CD4-positive, alpha-beta T cell treated with Interleukin-1 beta for 1 hour (primary cell): ENCODE data around the gene ANO6.

Experiments
- DNase-seq, 2 donors: peaks; one replicate each; pipeline ENCODE4 v3.0.0-alpha.2; 2020 to 2022

ANO6 gene

DNA sequence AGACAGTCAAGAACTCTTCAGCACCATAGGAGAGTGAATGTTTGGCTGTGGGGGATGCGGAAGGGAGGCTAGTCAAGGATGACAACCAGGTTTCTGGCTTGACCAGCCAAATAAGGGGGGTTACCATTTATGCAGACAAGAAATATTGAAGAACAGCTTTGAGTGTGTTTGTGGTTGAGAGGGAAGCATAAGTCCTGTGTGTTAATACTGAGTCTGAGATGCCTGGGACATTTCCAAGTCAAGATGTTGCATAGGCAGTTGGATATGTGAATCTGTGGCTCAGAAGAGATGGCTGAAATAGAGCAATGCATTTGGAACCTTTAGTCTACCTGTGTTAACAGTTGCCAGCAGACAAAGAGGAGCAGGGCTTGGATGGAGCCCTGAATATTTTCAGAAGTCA, 66.1 kb downstream of the ANO6 start:
- DNase-seq: no peak

DNA sequence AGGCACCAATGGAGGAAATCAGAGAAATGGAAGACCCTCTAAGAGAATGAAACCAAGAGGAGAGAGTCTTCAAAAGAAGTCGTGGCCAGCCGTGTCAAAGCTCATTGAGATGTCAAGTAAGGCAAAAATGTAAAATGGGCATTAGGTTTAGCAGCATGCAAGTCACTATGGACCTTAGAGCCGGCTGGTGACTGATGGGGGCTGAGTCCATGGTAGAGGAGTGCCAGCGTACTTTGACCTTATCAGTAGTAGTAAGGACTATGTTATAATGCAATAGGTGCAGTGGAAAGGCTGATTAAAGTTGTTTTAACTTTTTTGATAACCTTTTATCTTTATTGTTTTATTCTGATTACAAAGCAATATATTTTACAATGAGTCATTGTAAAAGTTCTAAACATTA, 66.5 kb downstream of the ANO6 start:
- no peak for DNase-seq

DNA sequence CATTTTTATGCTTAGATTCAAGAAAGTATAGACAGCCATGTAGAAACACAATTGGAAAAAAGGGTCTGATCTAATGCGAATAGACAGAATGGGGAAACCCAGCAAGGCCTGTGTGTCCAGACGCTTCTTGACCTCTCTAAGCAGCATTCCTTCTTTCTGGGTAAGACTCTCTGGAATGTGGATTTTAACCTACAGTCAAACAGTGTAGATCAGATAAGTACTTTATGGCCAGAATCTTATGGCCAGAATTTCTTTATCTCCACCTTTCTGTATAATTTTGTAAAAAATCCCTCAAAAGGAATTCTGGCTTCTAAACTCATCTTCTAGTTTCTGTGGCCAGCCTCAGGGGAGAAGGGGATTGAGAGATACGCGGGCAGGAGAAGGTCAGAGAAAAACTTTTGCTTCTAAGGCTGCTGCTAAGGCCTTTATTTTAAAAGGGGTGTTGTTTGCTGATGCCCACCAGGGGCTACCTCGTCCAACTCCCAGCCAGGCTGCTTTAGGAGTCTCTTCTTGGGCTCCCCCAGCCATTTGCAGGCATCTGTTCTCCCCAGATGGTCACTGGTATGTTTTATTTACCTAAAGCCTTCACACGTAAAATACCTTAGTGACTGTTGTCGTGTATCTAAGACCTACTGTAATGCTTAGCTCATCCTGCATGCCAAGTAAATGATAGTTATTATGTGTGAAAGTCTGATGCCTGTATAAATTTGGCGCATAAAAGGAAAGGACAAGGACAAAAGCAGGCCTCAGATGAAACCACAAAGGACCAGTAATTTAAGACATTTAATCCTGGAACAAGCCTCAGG, 68.4 kb downstream of the ANO6 start:
- no peak for DNase-seq

DNA sequence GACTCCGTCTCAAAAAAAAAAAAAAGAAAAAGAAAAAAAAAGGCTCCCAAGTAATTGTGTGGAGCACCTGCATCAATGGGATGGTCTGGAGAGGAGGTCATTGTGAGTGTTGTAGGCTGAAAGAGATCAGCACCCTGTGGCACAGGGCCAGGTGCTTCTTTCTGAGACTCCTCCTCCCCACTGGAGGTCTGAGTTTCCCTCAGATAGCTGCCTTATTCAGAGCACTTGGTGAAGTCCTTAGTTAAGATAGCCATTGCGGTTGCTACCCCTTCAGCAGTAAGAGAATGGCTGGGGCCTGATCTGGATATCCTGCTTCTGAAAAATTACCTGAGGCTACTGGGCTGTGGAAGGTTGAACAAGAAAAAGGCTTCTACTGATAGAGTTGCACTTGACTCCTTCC, 69.8 kb downstream of the ANO6 start:
- DNase-seq: no peak

DNA sequence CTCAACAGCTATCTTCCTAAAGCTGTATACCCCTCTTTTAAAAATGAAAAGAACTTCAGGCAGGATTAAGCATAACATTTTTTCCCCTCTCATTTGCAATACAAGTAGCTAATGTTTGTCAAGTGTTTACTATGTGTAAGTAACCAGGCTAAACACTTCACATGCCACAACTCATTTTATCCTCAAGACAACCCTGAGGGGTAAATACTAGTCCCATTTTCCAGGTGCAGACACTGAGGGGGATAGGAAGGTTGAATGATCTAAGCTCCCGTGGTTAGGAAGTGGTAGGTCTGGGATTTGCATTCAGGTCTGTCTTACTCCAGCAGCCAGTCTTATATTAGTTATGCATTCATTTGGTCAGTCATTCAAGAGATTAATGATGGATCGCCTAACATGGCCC, 70.7 kb downstream of the ANO6 start:
- no peak for DNase-seq

DNA sequence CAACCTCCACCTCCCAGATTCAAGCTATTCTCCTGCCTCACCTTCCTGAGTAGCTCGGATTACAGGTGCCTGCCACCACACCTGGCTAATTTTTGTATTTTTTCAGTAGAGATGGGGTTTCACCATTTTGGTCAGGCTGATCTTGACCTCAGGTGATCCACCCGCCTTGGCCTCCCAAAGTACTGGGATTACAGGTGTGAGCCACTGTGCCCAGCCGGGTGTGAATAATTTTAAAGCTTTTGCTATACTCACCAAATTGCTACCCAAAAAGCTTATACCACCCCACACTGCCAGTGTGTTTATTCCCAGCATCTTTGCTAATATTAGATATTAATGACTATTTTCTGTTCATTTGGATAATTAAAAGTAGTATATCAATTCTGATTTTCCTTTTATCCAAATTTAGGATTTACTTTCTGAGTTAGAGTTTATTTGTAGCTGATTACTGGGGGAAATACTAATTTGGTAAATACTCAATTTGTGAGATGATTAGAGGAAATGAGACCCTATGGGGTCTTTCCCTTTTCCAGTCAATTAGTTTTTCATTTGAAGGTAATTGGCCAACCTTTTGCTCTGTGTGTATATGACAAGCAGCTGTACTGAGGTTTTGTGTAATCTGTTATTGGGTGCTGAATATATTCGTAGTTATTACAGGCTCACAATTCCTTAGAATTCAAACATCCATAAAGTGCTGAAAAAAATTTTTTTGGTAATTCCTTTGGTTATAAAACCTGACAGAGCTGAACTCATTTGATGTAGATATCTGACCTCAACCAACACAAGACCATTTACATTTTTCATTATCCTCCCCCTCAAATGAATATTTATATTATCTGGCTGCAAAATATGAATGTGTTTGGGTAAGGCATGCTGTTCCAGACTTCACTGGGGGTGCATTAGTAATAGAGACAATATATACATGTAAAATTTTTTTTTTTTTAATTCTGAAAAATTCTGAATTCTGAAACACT, 73.6 kb downstream of the ANO6 start:
- DNase-seq: no peak

DNA sequence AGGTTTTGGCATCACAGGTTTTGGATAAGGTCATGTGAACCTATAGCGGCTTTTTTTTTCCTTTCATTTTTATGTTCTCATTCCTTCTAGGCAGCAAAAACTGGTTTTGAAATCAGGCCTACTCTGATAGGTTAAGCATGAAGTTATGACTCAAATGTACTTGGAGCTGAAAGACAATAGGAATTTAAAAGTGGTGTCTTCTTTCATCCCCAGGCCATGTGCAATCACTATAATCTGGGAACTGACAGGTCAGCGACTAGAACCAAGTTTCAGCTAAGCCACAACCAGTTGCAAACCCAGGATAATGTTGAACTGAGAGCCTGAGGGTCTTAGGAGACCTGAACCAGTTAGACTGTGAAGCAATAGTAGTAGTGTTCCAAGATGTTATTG, 74.3 kb downstream of the ANO6 start:
- DNase-seq: no peak

DNA sequence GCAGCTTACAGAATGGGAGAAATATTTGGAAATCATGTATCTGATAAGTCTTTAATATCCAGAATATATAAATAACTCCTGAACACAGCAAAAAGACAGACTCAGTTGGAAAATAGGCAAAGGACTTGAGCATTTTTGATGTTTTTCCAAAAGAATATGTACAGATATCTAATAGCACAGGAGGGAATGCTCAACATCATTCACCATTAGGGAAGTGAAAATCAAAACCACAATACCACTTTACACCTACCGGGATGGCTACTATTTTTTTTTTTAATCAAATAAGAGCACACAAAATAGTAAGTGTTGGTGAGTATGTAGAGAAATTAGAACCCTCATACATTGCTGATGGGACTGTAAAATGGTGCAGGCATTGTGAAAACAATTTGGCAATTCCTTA, 75.6 kb downstream of the ANO6 start:
- DNase-seq: no peak

DNA sequence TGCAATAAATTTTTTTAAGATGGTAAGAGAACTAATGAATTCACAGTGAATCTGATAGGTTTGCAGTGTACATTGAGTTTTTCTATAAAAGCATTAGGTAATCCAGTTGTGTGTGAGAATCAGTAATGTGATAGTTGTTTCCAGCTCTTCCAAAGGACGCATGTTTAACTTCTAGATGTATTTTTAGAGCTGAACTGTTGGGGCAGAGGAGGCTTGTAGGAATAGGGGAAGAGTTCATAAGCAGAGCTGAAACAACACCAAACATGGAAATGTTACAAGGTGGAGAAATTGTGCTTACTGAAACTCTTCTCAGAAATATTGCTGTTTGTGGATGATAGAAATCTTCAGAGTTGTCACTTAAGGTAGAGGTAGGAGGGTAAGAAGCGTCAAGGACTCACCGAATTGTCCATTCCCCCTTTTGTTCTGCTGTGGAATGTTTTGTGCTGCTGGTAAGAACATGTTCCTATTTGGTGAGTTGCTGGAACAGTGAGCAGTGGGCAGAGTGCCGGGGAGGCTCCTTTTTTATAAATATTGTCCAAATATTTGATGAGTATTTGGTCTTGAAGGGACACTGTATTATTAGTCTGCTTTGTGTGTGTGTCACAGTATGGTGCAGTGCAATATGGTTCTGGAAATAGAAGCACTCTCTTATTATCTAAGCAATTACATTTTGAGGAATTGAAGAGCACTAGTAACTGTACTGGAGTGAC, 76.7 kb downstream of the ANO6 start:
- no peak for DNase-seq

DNA sequence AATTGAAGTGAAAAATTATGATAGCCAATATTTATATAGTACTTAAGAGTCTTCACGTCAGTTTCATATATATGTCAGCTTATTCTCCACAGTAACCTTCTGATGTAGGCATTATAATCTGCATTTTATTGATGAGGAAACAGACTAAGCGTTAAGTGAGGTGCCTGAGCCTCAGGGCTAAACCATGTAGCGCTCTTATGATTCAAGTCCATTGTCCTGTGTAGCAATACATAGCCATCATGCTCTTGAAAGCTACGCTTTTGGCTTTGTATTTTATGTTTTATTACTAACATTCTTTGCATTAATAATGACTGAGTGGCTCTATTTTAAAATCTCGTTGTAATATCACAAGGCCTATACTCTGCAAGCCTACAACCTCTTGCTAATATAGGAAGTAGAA, 79.0 kb downstream of the ANO6 start:
- no peak for DNase-seq

DNA sequence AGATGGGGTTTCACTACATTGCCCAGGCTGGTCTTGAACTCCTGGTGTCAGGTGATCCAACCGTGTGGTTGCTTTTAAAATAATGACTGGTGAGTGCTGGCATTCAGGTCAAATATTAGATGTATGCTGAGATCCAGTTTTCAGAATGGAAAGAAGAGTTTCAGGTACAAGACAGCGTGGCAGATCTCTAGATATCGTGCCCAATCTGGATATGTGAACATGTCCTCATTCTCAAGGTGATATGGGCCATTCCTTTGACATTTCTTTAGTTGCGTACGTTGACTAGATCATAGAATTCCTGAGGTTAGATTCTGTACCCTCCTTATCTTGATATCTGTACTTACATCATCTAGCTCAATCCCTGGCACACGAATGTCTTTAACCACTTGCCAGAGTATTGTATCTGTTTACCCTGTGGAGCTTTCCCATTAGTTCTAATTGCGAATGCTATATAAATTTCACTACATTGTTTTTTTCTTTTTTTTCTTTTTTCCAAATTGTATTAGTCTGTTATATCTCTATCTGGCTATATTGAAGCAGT, 80.2 kb downstream of the ANO6 start:
- DNase-seq: no peak

DNA sequence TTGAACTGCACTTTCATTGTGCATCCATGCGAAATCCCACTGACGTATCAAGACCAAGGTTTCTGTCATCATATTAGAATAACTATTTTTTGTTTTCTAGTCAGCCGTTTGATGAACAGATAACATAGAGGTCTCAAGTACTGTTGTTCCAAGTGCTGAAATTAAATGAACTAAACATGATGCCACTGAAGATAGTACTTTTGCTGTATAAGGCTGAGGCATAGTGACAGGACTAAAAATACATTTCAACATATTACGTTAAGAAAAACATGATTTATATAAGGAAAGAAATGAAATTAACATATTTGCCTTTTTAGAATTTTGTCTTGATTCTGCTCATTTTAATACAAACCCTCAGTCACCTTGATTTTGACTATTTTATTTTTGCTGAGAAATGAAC, 82.2 kb downstream of the ANO6 start:
- DNase-seq: no peak

DNA sequence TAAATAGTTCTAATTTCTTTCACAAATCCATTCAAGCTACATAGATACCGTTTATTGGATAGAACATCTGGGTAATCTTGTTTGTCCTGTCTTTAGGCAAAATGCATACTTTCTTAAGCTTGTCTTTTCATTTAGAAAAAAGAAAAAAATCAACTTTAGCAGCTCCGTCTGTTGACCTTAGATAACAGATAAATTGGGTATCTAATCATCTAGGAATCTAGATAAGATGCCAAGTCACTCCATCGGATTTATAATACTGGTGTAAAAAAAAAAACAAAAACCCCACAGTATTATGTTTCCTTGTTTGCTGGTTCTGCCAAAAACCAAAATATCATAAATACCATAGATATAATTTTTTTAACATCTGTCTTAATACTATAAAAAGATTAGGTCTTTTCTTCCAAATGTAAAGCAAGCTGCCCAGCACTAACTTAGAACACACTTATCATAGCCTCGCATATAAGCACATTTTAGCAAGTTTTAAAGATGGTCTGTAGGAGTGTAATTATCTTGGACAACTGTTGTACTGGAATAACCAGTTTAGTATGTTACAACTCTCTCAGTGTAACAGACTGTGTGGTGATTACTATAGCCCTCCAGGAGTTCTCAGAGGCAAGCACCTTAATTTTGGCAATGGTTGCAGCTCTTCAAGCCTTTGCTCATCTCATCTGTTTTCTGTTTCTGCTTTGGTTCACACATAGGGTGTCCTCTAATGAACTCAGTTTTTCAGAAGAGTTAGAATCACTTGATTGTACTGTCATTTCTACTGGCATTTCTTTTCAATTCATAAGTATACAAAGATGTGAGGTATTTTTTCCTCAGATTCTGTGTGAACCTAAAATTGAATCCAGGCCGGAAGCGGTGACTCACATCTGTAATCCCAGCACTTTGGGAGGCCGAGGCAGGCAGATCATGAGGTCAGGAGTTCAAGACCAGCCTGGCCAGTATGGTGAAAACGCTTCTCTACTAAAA, 83.1 kb downstream of the ANO6 start:
- DNase-seq: no peak

DNA sequence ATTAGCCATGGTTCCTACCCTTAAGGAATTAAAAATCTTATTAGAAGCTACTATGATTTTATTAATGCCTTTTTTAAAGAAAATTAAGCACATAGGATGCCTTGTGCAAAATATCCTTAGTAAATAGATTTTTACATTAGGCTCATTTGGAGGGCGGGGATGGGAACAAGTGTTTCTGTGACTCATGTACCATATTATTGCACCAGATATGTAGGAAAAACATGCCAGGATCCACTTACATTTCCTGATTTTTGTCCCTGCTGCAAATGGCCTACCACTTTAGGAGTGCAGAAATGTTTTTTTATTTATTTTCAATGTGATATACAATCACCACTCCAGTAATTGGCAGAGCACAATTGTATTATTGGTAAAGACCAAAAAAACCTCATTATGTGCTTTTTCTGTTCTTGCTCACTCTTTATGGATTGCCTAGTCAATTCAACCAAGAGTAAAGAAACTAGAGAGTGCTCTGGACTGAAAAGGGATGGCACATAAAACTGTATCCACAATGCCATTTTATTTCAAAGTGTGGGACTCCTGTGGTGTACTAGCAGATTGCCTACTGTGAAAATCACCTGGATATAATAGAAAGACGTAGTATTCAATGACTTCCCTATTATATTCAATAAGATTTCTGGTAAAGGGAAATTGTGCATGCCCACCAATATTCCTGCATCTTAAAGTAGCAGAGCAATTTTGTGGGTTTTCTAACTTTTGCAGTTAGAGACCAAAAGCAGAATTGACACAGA, 86.9 kb downstream of the ANO6 start:
- no peak for DNase-seq

DNA sequence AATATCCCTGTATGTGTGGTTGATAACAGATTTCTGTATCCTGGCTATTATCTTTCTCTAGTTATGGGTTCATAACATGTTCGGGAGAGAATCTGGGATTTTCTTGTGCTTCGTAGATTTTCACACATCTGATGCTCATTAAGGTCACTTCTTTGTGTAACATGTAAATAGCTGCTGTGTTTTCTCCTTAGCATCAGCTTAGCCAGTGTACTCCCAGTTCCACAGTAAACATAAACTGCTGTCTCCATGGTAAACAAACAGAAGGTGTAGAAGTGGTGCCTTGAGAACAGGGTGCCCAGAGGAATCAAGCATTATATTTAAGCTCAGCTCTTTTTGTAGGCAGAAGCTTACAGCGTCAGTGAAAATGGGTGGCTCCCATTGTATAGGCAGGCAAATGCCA, 88.0 kb downstream of the ANO6 start:
- DNase-seq: no peak

DNA sequence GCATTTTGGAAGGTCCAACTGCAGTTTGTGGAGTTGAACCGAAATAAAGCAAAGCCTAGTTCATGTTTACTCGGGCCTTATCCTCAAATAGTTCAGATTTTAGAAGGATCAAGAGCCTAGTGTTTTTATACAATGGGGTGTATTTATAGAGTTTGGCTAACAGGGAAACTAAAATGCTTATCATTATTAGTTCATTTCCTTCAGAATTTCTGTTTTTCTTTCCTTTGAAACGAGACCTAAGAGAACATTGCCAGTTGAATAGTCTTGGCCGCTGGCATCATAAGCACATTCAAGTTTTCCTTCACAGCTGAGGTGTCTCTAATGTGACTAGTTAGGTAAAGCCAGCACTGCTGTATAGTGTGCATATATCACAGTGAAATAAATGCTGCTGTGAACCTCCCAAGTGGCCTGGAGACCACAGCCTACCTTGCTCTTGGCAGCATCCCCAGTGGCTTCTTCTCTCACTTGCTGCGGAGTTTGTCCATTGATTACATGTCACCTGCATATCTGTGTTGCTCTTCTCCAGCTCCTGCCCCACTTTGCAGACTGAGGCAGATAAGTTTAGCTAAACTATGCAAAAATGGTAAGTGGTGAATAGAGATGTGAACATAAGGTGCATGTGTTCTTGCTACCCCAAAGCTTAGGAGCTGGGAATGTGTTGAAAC, 88.8 kb downstream of the ANO6 start:
- no peak for DNase-seq

DNA sequence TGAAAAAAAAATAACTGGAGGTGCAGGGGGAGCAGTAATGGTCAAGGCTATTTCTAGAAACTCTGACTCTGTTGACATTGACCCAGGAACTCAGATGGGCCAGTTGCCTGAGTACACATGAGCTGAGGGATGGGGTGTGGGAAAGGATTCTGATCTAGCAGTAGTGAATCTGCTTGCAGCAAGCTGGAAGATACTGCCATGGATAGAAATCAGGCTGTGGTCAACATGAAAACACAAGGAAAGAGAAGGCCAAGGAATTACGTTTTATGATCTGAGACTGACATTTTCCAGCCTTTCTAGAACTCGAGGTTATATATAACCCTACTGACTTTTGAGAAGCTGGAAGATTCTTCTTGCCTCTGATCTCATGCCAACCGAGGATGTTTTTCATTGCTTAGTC, 90.0 kb downstream of the ANO6 start:
- DNase-seq: no peak

DNA sequence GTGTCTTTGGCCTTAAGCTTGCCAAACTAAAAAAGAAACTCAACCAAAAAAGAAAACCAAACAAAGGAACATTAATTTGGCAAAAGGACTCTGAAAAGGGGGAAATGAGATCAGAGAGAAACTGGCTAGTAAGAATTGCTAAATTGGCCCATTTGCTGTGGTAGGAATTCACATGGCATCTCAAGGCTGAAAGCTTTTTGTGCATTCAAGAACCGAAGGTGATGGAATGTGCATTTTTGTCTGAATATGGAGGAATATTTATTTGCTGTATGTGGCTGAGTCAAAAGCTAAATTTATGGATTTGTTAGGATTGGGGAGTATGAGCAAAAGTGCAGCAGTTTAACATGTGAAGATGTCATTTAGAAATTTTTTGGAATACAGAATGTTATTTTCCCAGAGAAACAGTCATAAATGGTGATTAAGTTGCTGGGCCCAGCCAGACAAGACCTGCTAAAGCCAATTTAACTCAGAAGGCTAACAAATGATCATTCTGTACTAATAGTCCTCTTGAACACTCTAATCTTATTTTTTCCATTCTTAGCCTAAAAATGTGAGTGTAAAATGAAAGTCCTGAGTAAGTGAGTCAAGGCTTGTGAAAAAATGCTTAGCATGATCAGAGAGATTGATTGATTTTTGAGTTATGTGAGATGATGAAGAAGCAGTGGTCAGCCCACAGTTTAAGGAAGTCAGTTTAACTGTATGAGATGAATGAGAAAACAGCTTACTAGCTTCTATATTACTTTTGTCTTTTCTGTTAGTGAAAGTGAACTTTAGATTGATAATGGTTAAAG, 94.1 kb downstream of the ANO6 start:
- DNase-seq: no peak

DNA sequence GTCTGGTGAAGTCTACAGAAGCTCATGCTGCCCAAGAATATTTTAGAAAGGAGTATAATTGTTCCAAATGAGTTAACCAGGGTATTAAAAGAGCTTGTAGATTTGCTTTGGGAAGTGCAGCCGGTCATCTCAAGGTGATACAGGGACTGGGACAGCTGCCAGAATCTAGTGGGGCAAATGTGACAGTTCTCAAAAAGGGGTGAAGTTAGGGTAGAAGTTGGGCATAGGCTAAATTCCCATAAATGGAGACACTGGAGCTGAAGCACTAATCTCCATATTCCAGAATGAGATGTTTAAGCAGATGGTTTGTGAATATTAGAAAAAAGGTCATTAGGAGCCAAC, 94.7 kb downstream of the ANO6 start:
- no peak for DNase-seq

DNA sequence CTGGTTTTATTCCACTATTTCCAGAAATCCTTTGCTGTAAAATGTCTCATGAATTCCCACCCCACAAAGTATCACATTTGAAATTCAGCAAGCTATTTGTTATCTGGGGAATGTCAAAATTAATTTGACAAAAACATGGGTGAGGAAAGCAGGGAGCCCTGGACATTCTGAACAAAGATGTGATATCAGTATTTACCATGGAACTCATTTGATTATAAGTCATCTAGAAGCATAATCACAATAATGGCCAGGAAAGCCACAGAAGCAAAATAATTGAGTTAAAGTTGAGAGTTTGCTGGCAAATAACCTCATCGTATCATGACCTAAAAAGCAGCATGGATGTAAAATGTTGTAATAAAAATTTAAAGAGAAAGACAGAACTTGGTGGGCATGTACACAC, 96.1 kb downstream of the ANO6 start:
- DNase-seq: no peak
